Endothelial cell of umbilical vein (primary cell): Measurements from ENCODE around the gene GPR68. TPM values are rescaled to one million over a fixed set of nuclear protein-coding genes. Genes with fewer than 3 reads are reported as not detected.

Experiments used
- BruUV-seq: library from RNA; stranded (reverse); fragments of 400-500 nt; replicated peaks from 2 replicates; lab custom pipeline; 2021; lab: Mats Ljungman, UMichigan
- CTCF ChIA-PET: fragments of 300-600, 350-600 bp; sonication (Branson Sonifier 250); formaldehyde crosslinking; loops from one replicate; lab custom pipeline; 2021; ENCODE audit warnings: antibody characterized with exemption, inconsistent platforms; lab: Charles Lee
- POLR2A ChIA-PET: fragments of 300-600, 350-600 bp; sonication (Branson Sonifier 250); formaldehyde crosslinking; loops from one replicate; lab custom pipeline; 2021; ENCODE audit warnings: antibody characterized with exemption, inconsistent platforms; lab: Charles Lee
- DNase-seq: peaks from one replicate; pipeline ENCODE4 v3.0.0-alpha.2; 2011; ENCODE audit warnings: low read depth, low spot score
- FAIRE-seq: peaks from 2 replicates; lab custom pipeline; 2011; peaks lifted over from hg19 to GRCh38; lab: Jason Lieb, UNC
- H2AFZ ChIP-seq: 2 replicates; pipeline ENCODE4 v1.6.0; 2012; ENCODE audit warnings: low read depth, low read length, control low read depth, inconsistent platforms
- H3K27ac ChIP-seq: 2 replicates; pipeline ENCODE4 v1.5.1; 2011; ENCODE audit warnings: low read depth, mild to moderate bottlenecking, control low read depth, low read length, moderate library complexity; ENCODE audit not compliant: insufficient read depth
- H3K27me3 ChIP-seq, 2 experiments: 2 replicates each; pipeline versions ENCODE4 v1.6.0 to v1.6.1; 2011; ENCODE audit warnings: low read length in 2 of 2, mixed read lengths in 1 of 2; ENCODE audit not compliant: control insufficient read depth in 2 of 2, insufficient read depth in 2 of 2
- H3K36me3 ChIP-seq, 2 experiments: 2 replicates in 1 of 2; 3 replicates in 1 of 2; pipeline ENCODE4 v1.5.1; 2011; ENCODE audit warnings: low read length in 2 of 2, mild to moderate bottlenecking in 1 of 2, moderate library complexity in 1 of 2; ENCODE audit not compliant: control insufficient read depth in 2 of 2, insufficient read depth in 2 of 2; ENCODE audit errors: extremely low read depth in 1 of 2
- H3K4me1 ChIP-seq: 3 replicates; pipeline ENCODE4 v1.5.1; 2011; ENCODE audit warnings: mild to moderate bottlenecking, low read length; ENCODE audit not compliant: control insufficient read depth, insufficient read depth; ENCODE audit errors: extremely low read depth
- H3K4me2 ChIP-seq: 2 replicates; pipeline ENCODE4 v1.6.1; 2011; ENCODE audit warnings: low read length, control low read depth, mixed read lengths; ENCODE audit not compliant: insufficient read depth
- H3K4me3 ChIP-seq, 3 experiments: fragments of 200-600 bp in 1 of 3; sonication (generic), shearing (Covaris generic) in 1 of 3; replicated peaks in 1 of 3; 2 replicates each; pipeline ENCODE4 v1.5.1; 2011 to 2016; ENCODE audit warnings: control low read depth in 3 of 3, low read length in 3 of 3, mild to moderate bottlenecking in 2 of 3, inconsistent platforms in 1 of 3, low read depth in 1 of 3, moderate library complexity in 1 of 3; ENCODE audit not compliant: insufficient read depth in 1 of 3
- H3K79me2 ChIP-seq: 2 replicates; pipeline ENCODE4 v1.6.0; 2012; ENCODE audit warnings: low read length, inconsistent platforms; ENCODE audit not compliant: control insufficient read depth, insufficient read depth
- H3K9ac ChIP-seq: replicated peaks from 2 replicates; pipeline ENCODE3; 2011; ENCODE audit warnings: low read length, control low read depth; ENCODE audit not compliant: insufficient read depth; ENCODE audit errors: extremely low read depth
- H3K9me1 ChIP-seq: replicated peaks from 3 replicates; pipeline ENCODE4 v1.6.0; 2011; ENCODE audit warnings: mild to moderate bottlenecking, low read length; ENCODE audit not compliant: control insufficient read depth, insufficient read depth; ENCODE audit errors: extremely low read depth
- H3K9me3 ChIP-seq: replicated peaks from 2 replicates; pipeline ENCODE4 v1.5.1; 2012; ENCODE audit warnings: low read length, inconsistent platforms; ENCODE audit not compliant: control insufficient read depth, insufficient read depth
- H4K20me1 ChIP-seq: replicated peaks from 2 replicates; pipeline ENCODE3; 2011; ENCODE audit warnings: mild to moderate bottlenecking, low read length; ENCODE audit not compliant: control insufficient read depth, insufficient read depth; ENCODE audit errors: extremely low read depth
- CTCF ChIP-seq, 2 donors: IDR thresholded peaks; 1 replicate in 1 of 2; 2 replicates in 1 of 2; pipeline ENCODE4 v1.5.1; 2011; ENCODE audit warnings: low read length in 2 of 2, mild to moderate bottlenecking in 2 of 2, moderate library complexity in 2 of 2, control low read depth in 1 of 2, inconsistent platforms in 1 of 2, low read depth in 1 of 2; ENCODE audit not compliant: insufficient read depth in 1 of 2; ENCODE audit errors: extremely low read depth in 1 of 2
- EZH2 ChIP-seq: IDR thresholded peaks from 2 replicates; pipeline ENCODE4 v1.6.1; 2012; ENCODE audit warnings: borderline replicate concordance, low read depth, mild to moderate bottlenecking, moderate library complexity, low read length, inconsistent platforms; ENCODE audit not compliant: severe bottlenecking
- FOS ChIP-seq: IDR thresholded peaks from 2 replicates; pipeline ENCODE4 v1.6.1; 2011; ENCODE audit warnings: mild to moderate bottlenecking, low read length, moderate library complexity, borderline replicate concordance; ENCODE audit not compliant: insufficient read depth
- GATA2 ChIP-seq: IDR thresholded peaks from 2 replicates; pipeline ENCODE4 v1.7.0; 2011; ENCODE audit warnings: low read depth, mild to moderate bottlenecking, moderate library complexity, mixed read lengths, low read length; ENCODE audit not compliant: insufficient read length, insufficient read depth
- JUN ChIP-seq: IDR thresholded peaks from 2 replicates; pipeline ENCODE4 v1.6.1; 2011; ENCODE audit warnings: borderline replicate concordance, low read depth; ENCODE audit not compliant: insufficient read length, insufficient read depth
- MAX ChIP-seq: IDR thresholded peaks from 2 replicates; pipeline ENCODE4 v1.6.1; 2011; ENCODE audit not compliant: insufficient read depth, insufficient read length
- MYC ChIP-seq: IDR thresholded peaks from one replicate; pipeline ENCODE4 v1.6.1; 2011; ENCODE audit warnings: mild to moderate bottlenecking, low read depth, low read length
- POLR2A ChIP-seq: IDR thresholded peaks from 2 replicates; pipeline ENCODE4 v1.6.1; 2012; ENCODE audit warnings: low read depth, mild to moderate bottlenecking, control low read depth, low read length
- POLR2AphosphoS5 ChIP-seq: IDR thresholded peaks from 2 replicates; pipeline ENCODE4 v1.6.1; 2012; ENCODE audit warnings: low read depth, mild to moderate bottlenecking, control low read depth, low read length, moderate library complexity; ENCODE audit not compliant: insufficient read depth
- dilution Hi-C: fragments of 300-500 bp; cut with MboI; formaldehyde crosslinking; loops from one replicate; pipeline ENCODE4 v1.15.0; 2019; ENCODE audit warnings: low sequenced_read_pairs; ENCODE audit not compliant: extremely low pct_ligation_motif_present
- intact Hi-C: fragments of 100-400 bp; cut with micrococcal nuclease; formaldehyde crosslinking; loops from one replicate; pipeline ENCODE4 v1.10.0; 2022
- polyA plus RNA-seq, 4 experiments: library from polyadenylated mRNA; depleted of rRNA in 3 of 4; stranded (reverse) in 3 of 4; unstranded in 1 of 4; fragments of >200 nt; gene quantifications; 2 replicates each; pipeline versions ENCODE4 v1.2.1 to v1.2.3, GENCODE V29; 2011 to 2012; ENCODE audit warnings: missing spikeins in 1 of 4
- total RNA-seq: library from RNA; stranded (reverse); gene quantifications from 2 replicates; pipeline ENCODE4 v1.2.3, GENCODE V29; 2021

GPR68 gene
- total and polyA plus RNA-seq, 2 donors (not counting 3 experiments of a cell fraction or from before 2014, with no cell fraction given): 0.24 to 0.36 TPM

DNA sequence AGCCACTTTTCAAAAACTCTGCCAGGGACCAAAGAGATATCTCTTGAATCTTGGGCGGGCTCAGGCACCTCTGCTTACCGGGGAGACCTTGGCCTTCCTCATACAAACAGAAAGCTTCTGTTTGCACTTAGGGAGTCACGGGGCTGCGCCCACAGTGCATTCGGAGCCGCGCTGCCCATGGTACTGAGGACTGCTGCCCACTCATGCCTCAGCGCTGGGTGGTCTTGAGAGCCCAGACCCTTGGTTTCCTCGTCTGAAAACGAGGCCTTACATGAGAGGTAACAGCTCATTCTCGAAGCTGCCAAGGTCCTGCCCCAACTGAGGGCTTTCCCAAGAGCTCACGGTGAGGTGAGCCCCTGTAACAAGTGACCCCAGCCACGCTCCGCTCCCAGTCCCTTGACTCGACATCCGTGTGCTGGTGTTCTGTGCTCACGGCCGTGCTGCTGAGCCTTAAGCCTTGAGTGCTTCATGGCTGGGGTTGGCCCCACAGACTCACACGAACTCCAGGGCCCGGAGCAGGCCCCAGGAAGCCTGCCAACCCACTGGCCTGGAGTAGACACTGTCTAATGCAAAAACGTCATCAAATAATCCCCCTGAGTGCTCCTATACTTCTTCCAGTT lies 47.4 kb upstream of the GPR68 start:
- no TSS peak for BruUV-seq
- CTCF ChIA-PET: interaction anchor here (1.3 to 8.8 kb wide), 3 partner anchors 115 to 126 kb away, joined by 7 to 220 read pairs (median 11); partner anchors contain the start of gene CCDC88C
- no peaks in the 10 kb centered on the region for H3K4me1 ChIP-seq

More for the DNA sequence above, 47.4 kb upstream of the GPR68 start:
- Histone ChIP-seq H3K4me2 (no peak overlapping the region), H3K36me3 (peaks cover under 1 to 44% of the 10 kb centered on the region in 2 experiments), H3K9me3 (no peaks in the 10 kb centered on the region), H3K27ac (no peak overlapping the region), H3K4me3 (no peak overlapping the region), H4K20me1 (no peaks in the 10 kb centered on the region), H3K9me1 (no peaks in the 10 kb centered on the region), H2AFZ (no peak overlapping the region), H3K27me3 (no peaks in the 10 kb centered on the region), H3K9ac (no peak overlapping the region), H3K79me2 (no peaks in the 10 kb centered on the region)
- TF ChIP-seq MYC: no peak
- no peak for TF ChIP-seq CTCF (IDR thresholded peaks at IDR 0.05; ENCODE audit: extremely low read depth in 1 of 2, insufficient read depth in 1 of 2, low read depth in 1 of 2, low read length in 2 of 2)
- no peak for TF ChIP-seq FOS
- TF ChIP-seq POLR2AphosphoS5: no peak
- no peak for TF ChIP-seq EZH2
- TF ChIP-seq MAX: no peak
- TF ChIP-seq POLR2A: no peak
- TF ChIP-seq JUN: no peak
- TF ChIP-seq GATA2: no peak
- intact Hi-C loops: no loop called here
- DNase-seq: no peak
- dilution Hi-C loops: loop anchor here (25.0 kb wide), 1 partner anchor 380 kb away; no protein-coding TSS in a partner anchor
- no peak for FAIRE-seq
- POLR2A ChIA-PET: no interaction called here
